Gastrocnemius medialis (tissue), 4 donors: ENCODE measurements around the gene IQCM. TPM values are rescaled to one million over a fixed set of nuclear protein-coding genes. Genes with fewer than 3 reads are reported as not detected.

ENCODE experiments used
- ATAC-seq, 2 donors: fragments of 150-250 bp; one replicate each; pipeline ENCODE4 v1.9.1; 2016
- DNase-seq, 2 donors: peaks; one replicate each; pipeline ENCODE4 v3.0.0-alpha.2; 2019
- H3K27ac ChIP-seq, 4 donors: fragments of 200-600 bp; sonication (generic); 1 replicate in 1 of 4; 2 replicates in 3 of 4; pipeline ENCODE4 v1.5.1; 2016 to 2018; ENCODE audit warnings: mild to moderate bottlenecking in 2 of 4, moderate library complexity in 1 of 4
- H3K27me3 ChIP-seq, 3 donors: fragments of 200-600 bp; sonication (generic) in 2 of 3; 1 replicate in 1 of 3; 2 replicates in 2 of 3; pipeline versions ENCODE4 v1.5.1 to v1.6.0; 2016 to 2019; ENCODE audit warnings: mild to moderate bottlenecking in 1 of 3, moderate library complexity in 1 of 3
- H3K36me3 ChIP-seq, 2 donors: fragments of 200-600 bp; sonication (generic) in 1 of 2; one replicate each; pipeline ENCODE4 v1.5.1; 2017 to 2018
- H3K4me1 ChIP-seq, 2 donors: fragments of 200-600 bp; sonication (generic) in 1 of 2; one replicate each; pipeline ENCODE4 v1.5.1; 2016 to 2017; ENCODE audit warnings: mild to moderate bottlenecking in 2 of 2
- H3K4me3 ChIP-seq, 4 donors: fragments of 200-600 bp; sonication (generic) in 3 of 4; 1 replicate in 1 of 4; 2 replicates in 3 of 4; pipeline ENCODE4 v1.5.1; 2016 to 2019; ENCODE audit warnings: mild to moderate bottlenecking in 2 of 4
- H3K9me3 ChIP-seq, 3 donors: fragments of 200-600 bp; sonication (generic) in 2 of 3; 1 replicate in 1 of 3; 2 replicates in 2 of 3; pipeline ENCODE4 v1.5.1; 2016 to 2019
- CTCF ChIP-seq, 5 experiments: fragments of 450-650 bp in 3 of 5; fragments of 200-600 bp in 2 of 5; sonication (generic) in 2 of 5; IDR thresholded peaks in 4 of 5; conservative IDR thresholded peaks in 1 of 5; 1 replicate in 4 of 5; 2 replicates in 1 of 5; pipeline ENCODE4 v1.5.1; 2016 to 2019; ENCODE audit warnings: antibody characterized with exemption in 5 of 5, mild to moderate bottlenecking in 3 of 5, moderate library complexity in 3 of 5
- POLR2A ChIP-seq, 2 donors: fragments of 450-650 bp; IDR thresholded peaks; one replicate each; pipeline ENCODE4 v1.6.1; 2017; ENCODE audit warnings: antibody characterized with exemption in 2 of 2, mild to moderate bottlenecking in 2 of 2, moderate library complexity in 2 of 2
- in situ Hi-C, 4 donors: fragments of 200-750 bp; cut with MboI; loops; one replicate each; pipeline versions ENCODE4 v1.15.0 to v1.8.0; 2017; ENCODE audit warnings: low sequenced_read_pairs in 4 of 4
- intact Hi-C: fragments of 100-400 bp; cut with DNase I; formaldehyde crosslinking; loops from one replicate; pipeline ENCODE4 v1.15.1; 2023; ENCODE audit warnings: low total_unique reads
- total RNA-seq, 4 donors: library from RNA; depleted of rRNA; stranded (reverse); fragments of >200 nt; gene quantifications; one replicate each; pipeline versions ENCODE4 v1.1.0 to v1.2.3, GENCODE V29; 2016

Gene IQCM
- total RNA-seq, 4 donors from 2014 or later = 0.25 TPM; not detected in 3

GRCh38 chr4:149751174-149751573 is 64.5 kb downstream of the IQCM start:
- Histone ChIP-seq H3K9me3 (no peaks in the 10 kb centered on the region), H3K36me3 (no peaks in the 10 kb centered on the region), H3K27ac (no peak overlapping the region), H3K4me3 (no peak overlapping the region), H3K4me1 (no peaks in the 10 kb centered on the region), H3K27me3 (no peaks in the 10 kb centered on the region)
- TF ChIP-seq POLR2A (IDR thresholded peaks at IDR 0.05) = no peak
- no peak for TF ChIP-seq CTCF (IDR thresholded peaks at IDR 0.05 in 4 of 5, conservative IDR thresholded peaks at IDR 0.05 in 1 of 5)
- in situ Hi-C loops (no loop called here), intact Hi-C loops (no loop called here)
- DNase-seq (no peak), ATAC-seq (no peak)

- Histone ChIP-seq H3K36me3 (no peaks in the 10 kb centered on the region), H3K4me1 (no peaks in the 10 kb centered on the region), H3K27me3 (no peaks in the 10 kb centered on the region), H3K4me3 (no peak overlapping the region), H3K27ac (no peak overlapping the region), H3K9me3 (no peaks in the 10 kb centered on the region)
- intact Hi-C loops (no loop called here), in situ Hi-C loops (no loop called here)
- no peak for DNase-seq
- TF ChIP-seq POLR2A (IDR thresholded peaks at IDR 0.05) = no peak
- no peak for TF ChIP-seq CTCF (IDR thresholded peaks at IDR 0.05 in 4 of 5, conservative IDR thresholded peaks at IDR 0.05 in 1 of 5)
- ATAC-seq = no peak
These were observed 65.9 kb downstream of the IQCM start for GRCh38 chr4:149749784-149750183.

GRCh38 chr4:149747646-149748045 is 68.0 kb downstream of the IQCM start:
- in situ Hi-C loops (no loop called here), intact Hi-C loops (no loop called here)
- TF ChIP-seq CTCF (IDR thresholded peaks at IDR 0.05 in 4 of 5, conservative IDR thresholded peaks at IDR 0.05 in 1 of 5) (no peak), POLR2A (IDR thresholded peaks at IDR 0.05) (no peak)

GRCh38 chr4:149746276-149746675 is 69.4 kb downstream of the IQCM start:
- DNase-seq (no peak), ATAC-seq (no peak)
- TF ChIP-seq CTCF (IDR thresholded peaks at IDR 0.05 in 4 of 5, conservative IDR thresholded peaks at IDR 0.05 in 1 of 5) = no peak
- no peak for TF ChIP-seq POLR2A (IDR thresholded peaks at IDR 0.05)
- Histone ChIP-seq H3K27ac (no peak overlapping the region), H3K4me1 (no peaks in the 10 kb centered on the region), H3K36me3 (no peaks in the 10 kb centered on the region), H3K9me3 (no peaks in the 10 kb centered on the region), H3K27me3 (no peaks in the 10 kb centered on the region), H3K4me3 (no peak overlapping the region)
- intact Hi-C loops (no loop called here), in situ Hi-C loops (no loop called here)

More at GRCh38 chr4:149747646-149748045, 68.0 kb downstream of the IQCM start:
- no peaks in the 10 kb centered on the region for H3K27me3 ChIP-seq
- H3K4me3 ChIP-seq = no peak overlapping the region
- H3K4me1 ChIP-seq = no peaks in the 10 kb centered on the region
- H3K9me3 ChIP-seq = no peaks in the 10 kb centered on the region
- ATAC-seq = no peak
- H3K27ac ChIP-seq = no peak overlapping the region
- no peak for DNase-seq
- H3K36me3 ChIP-seq = no peaks in the 10 kb centered on the region

- TF ChIP-seq CTCF (IDR thresholded peaks at IDR 0.05 in 4 of 5, conservative IDR thresholded peaks at IDR 0.05 in 1 of 5) (no peak), POLR2A (IDR thresholded peaks at IDR 0.05) (no peak)
- Histone ChIP-seq H3K4me1 (no peaks in the 10 kb centered on the region), H3K4me3 (no peak overlapping the region), H3K27me3 (no peaks in the 10 kb centered on the region), H3K9me3 (no peaks in the 10 kb centered on the region), H3K36me3 (no peaks in the 10 kb centered on the region), H3K27ac (no peak overlapping the region)
- ATAC-seq = no peak
- in situ Hi-C loops (no loop called here), intact Hi-C loops (no loop called here)
- DNase-seq = no peak
These were observed 74.3 kb downstream of the IQCM start for GRCh38 chr4:149741186-149741831.
